GM18858 (cell line): ENCODE results near the gene NEK10.
"Not testable (repeated sequence)": the region's sequence is repeated elsewhere in the genome, so short reads cannot be mapped to it uniquely, and the experiment has no call there.

Experiments
- ATAC-seq: cut with Tn5 transposase; IDR thresholded peaks from one replicate; pipeline ENCODE4 v1.9.1; 2021; ENCODE audit not compliant: unreplicated experiment

NEK10 gene

DNA sequence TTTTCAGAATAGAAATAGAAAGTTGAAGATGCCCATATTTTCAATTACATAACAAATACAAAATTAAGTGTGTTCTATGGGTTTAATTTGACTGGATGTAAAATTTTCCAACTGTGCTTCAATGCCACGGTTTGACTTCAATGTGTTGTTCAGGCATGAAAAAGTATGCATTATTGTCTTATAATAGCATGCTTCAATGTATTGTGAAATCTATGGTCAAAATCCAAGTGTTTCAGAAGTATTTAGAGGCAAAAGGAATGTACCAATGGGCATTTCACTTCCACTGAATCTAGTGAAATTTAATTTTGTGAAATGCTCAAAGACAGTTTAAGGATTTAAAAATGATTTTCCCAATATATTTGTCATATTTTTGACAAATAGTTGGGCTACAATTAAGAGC, 16.0 kb downstream of the NEK10 start:
- ATAC-seq, result no peak

DNA sequence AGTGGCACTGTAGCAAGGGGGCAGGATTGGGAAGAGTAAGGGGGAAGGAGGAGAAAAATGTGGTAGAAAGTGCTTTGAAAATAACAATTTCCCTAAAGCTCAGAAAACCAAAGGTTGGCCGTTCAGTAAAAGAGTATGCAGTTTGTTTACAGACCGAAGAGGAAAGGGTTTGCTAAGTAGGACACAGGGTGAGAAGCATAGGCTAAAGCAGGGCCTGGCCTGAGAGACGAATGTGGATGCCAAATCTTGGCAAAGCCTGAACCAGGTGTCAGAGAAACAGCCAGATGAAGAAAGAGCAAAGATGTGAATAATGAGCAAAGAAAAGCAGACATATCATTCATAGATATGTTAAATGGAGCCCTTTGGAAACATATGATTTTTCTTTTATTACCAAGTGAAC, 17.1 kb downstream of the NEK10 start:
- ATAC-seq, result no peak

DNA sequence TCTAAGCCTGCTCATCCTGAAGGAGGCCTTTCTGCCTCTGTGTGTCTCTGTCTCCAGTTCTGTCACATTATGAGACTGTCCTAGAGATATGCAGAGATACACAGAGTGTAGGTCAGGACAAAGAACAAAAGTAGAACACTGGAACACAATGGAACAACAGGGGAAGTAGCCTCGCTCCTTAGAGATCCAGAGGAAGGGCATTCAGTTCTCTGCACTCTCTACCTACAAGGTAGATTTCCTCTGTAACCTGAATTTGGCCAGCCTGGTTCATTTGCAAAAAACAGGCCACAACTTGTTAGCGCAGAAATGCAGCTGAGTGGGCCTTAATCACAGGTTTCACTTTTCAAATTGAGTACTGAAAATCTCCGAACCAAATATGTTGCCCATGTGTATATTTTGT, 19.4 kb downstream of the NEK10 start:
- ATAC-seq, result peak; percentile 60

DNA sequence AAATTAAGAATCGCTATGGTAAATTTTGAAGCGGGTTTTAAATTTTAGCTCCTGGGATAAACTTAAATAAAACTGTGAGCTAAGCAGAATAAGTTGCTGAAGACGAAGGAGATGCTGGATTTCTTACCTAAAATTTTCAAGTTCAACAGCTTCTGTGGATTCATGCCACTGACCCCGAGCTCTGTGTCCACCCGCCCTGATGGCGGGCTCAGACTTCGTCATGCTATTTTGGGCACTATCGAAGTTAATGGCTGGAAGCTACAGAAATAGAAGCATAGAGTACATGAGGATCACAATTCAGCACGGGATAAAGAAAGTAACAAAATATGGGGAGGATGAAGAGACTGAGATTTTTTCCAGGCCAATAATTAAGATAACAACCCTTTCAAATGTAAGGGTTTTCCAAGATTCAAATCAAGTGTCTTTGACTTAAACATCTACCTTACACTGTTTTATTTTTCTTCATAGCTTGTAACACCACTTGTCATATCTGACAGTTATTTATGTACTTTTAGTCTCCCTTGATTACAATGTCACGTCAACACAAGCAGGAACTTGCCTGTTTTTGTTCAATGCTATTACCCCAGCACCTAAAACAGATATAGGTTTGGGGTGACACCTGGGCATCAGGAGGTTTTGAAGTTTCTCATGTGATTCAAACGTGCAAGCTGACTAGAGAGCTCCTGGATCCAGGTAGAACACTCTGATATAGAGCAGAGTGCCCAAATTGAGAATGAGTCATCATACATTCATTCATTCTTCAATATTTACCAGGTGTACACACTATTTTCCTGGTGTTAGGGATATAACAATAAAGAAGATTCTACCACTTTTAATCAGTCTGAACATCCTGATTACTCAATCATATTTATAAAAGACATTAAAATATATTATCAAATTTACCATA, 23.0 kb downstream of the NEK10 start:
- ATAC-seq, result no peak

DNA sequence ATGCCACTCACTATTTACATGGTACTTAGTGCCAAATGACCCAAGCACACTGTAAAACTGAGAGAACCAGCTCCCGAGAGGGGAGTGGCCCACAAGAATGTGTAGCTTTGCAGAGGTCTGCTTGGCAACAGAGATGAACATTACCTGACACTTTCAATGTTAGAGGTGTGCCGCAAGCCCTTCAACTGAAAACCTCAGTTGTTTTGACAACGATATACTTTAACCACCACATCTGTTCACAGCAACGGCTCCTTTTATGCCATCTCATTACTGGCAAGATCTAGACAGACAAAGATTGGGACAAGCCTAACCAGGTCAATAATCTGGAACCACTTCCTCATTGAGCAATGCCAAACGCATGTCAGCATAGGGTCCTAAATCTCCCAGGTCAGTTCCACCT, 23.7 kb downstream of the NEK10 start:
- no peak for ATAC-seq

DNA sequence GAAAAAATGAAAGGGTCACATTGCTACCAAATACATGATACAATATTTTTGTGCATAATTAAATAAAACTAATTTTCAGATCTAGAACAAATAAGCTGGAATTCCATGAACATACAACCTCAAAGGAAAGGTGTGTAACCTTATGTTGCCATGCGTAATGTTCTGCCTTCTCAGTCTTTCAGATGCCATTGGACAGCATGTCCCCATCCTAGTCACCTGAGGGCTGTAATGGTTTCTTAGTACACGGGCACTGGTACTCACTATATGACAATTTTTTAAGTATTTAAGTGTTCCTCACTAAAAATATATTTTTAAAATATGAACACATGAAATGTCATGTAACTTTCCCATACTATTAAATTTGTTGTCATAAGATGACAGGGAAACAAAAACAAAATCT, 24.1 kb downstream of the NEK10 start:
- no peak for ATAC-seq

DNA sequence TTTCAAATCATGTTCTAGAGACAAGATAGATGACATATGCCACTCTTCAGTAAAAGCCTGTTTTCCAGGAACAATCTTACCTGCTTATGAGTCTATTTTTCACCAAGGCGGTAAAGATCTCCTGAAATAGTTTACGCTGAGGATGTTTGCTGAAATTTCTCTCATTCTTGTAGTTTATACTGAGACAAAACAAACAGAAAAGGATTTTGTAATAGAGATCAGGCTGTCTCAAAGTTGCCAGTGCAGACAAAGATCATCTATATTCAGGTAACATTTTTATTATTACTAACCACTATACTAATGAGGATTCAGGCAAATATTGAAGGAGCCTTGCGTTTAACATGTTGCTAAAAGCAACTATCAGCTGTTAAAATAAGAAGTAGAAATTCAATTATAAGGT, 25.0 kb downstream of the NEK10 start:
- ATAC-seq, result no peak

DNA sequence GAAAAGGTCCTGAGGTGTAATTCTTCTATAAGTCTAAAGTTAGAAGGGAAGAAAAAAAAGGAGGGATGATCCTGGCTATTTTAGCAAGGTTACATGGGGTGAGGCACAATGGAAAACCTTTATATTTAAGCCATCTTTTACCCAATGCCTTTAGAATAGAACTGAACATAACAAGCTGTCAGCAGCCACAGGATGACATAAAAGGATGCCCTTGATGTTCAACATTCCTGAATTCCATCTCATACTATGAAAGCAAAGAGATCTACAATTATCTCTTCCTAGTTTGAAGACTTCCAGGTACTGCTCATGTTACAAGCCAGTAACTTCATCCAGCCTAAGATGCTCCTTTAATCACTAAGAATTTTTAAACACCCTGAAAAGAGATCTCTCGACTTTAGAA, 26.9 kb downstream of the NEK10 start:
- no peak for ATAC-seq

DNA sequence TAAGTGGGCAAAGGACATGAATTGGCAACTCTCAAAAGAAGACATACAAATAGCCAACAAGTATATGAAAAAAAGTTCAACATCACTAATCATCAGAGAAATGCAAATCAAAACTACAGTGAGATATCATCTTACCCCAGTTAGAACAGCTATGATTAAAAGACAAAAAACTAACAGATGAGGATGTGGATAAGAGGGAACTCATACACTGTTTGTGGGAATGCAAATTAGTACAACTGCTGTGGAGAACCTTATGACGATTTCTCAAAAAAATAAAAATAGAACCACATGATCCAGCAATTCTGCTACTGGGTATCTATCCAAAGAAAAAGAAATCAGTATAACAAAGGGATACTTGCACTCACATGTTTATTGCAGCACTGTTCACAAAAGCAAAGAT, 28.6 kb downstream of the NEK10 start:
- peak; percentile 85 for ATAC-seq

DNA sequence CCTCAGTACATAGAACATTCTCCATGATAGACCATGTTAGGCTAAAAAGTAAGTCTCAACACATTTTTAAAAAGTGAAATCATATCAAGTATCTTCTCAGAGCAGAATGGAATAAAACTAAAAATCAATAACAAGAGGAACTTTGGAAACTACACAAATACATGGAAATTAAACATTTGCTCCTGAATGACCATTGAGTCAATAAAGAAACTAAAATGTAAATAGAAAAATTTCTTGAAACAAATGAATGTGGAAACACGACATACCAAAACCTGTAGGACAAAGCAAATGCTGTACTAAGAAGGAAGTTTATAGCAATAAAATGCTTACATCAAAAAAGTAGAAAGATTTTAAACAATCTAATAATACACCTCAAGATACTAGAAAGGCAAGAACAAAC, 33.6 kb downstream of the NEK10 start:
- no peak for ATAC-seq

DNA sequence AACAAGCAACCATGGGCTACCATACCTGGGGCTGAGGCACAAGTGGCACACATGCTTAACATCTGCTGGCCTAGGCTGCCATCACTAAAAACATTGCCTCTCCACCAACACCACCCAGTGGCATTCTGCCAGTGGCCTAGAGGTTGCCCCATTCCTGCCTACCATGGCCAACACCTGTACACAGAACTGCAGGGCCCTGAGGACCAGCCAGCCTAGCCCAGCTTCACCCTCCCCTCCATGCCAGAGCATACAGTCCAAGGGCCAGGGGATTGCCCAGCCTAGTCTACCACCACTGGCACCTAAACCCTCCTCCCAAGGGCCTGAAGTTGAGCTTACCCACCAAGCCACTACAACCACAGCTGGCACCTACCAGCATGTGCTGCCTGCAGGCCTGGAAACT, 35.3 kb downstream of the NEK10 start:
- no peak for ATAC-seq

DNA sequence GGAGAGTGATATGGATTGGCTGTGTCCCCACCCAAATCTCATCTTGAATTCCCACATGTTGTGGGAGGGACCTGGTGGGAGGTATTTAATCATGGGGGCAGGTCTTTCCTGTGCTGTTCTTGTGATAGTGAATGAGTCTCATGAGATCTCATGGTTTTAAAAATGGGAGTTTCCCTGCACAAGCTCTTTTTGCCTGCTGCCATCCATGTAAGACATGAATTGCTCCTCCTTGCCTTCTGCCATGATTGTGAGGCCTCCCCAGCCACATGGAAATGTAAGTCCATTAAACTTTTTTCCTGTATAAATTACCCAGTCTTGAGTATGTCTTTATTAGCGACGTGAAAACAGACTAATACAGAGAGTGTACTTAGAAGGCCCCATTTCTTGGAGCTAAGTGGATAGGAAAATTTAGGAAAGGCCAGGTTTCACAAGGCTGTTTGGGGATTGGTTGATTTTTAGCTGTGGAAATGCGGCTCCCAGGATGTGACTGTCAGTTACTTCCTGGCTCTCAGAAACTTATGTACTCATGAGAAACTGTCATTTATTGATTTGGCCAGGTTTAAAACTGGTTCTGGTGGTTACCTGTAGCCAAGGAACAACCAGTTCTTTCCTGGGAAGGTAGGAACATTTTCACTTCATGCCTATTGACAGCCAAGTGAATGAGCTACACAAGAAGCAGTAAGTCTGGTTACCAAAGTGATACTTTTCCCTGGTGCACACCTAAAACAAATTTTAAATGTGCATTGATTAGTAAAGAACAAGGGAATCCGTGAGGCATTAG, 40.0 kb downstream of the NEK10 start:
- not testable (repeated sequence) for ATAC-seq

DNA sequence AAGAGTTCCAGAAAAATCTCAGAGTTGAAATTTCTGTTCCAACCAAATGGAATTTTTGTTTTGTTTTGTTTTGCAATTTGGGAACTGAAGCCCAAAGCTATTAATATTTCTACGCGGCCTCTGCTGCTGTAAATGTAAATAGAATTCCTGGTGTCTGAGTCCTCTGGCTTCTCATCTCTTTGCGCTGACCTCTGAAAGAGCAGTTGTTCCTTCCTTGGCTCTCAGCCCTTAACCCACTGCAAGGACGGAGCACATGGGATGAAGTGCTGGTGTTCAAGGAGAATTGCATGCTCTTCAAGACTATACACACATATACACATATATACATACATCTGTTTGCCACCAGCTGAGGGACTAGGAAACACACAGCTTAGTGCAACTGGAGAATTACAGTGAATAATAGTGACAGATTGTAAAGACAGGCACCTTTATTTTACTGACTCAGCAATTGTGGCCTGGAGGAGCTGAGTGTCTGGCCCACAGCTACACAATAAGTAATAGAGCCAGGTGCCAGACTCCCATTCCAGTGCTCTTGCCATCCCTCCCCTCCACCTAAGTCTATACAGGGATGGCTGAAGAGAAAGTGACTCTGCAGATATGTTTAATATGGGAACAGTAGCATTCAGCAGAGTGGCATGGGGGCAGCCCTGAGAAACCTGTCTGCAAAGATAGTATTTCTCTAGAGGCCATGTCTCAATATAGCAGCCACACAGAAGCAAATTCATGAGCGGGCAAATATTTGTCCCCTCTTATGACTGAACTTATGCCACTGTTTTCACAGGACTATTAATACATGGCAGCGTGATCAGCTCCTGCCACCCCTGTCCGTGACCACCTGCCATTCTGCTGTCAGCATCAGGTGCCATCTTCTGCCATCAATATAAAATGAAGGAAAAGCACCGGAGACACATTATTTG, 42.3 kb downstream of the NEK10 start:
- ATAC-seq, result no peak

DNA sequence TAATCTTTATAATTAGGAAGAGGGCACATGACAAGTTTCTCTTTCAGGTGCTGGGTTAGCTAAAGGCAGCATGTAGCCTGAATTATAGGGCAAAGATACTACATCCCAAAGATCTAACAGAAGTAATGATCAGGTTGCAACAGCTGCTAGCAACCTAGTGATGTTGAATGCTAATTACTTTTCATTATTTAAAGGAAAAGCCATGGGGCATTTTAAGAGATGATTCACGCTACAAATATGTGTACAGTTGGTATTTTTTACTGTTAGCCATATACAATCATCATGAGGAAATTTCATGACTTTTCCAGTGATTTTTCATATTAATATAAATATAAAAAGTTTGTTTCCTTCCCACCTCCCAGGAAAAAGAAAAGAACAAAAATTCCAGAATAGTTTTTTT, 43.0 kb downstream of the NEK10 start:
- no peak for ATAC-seq

DNA sequence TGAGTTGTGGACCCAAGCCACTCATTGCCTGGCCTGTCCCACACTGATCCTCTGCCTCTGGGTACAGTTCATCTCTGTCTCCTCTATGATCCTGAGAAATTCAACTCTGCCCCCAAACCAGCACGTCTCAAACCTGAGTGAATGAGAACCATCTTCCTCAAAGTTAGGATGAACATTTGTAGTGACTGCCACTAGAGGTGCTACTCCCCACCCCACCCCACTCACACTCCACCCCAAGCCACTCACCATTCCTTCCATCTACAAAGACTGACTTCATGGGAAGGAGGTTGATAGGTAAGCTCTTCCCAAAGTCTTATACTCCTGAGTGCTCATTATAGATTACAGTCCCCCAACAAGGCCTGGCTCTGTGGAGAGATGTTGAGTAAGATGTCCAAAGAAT, 43.8 kb downstream of the NEK10 start:
- ATAC-seq, result no peak

DNA sequence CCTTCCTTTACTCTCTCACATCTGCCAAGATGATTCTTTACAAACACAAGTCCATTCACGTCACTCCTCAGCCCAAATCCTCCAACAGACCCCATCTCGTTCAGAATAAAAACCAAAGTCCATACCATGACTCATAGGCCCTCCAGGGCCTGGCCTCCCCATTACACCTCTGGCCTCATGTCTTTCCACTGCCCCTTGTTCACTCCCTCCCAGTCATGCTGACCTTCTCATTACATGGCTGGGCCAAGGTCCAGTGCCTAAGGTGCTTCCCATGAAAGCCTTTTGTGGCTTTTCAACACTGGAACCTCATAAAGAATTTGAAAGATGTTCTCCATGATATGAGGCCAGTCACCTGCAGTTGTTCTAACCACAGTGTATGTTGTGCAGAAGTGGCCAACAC, 44.5 kb downstream of the NEK10 start:
- no peak for ATAC-seq

DNA sequence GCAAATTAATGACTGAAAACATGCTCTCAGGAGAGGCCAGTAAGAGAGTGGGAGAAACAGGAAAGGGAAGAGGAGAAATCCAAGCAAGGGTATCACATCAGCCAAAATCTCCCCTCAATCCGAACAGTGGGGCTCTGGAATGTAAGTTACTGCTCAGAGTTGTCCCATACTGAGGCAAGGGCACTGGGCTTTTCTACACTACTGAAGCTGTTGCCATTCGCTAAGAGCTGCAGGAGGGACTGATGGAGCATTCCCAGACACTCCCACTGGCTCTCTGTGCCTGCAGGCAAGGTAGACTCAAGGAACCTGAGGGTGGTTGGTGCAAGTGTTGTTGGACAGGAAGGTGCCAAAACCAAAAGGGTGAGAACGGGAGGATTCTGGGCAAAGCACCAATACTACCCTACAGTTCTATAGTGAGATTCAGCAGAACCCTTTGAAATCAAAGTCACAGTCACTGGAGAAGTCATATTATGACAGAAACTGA, 46.1 kb downstream of the NEK10 start:
- ATAC-seq, result no peak

DNA sequence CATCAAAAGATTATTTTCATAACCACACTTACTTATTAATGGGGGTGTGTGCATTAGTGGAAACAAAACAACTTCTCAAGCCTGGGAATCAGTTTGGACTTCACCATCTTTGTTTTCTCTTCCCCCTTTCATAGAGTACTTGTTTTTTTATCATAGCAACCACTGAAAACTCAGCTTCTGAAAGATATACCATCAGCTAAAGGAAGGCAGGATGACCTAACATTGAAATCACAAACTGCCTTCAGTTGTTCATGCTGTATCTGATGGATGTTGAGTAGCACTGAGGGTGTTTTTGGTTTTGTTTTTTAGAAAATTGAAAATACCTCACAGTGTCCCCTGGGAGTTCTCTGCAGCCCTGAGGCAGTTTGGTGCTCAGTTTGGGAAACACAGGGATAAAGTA, 46.5 kb downstream of the NEK10 start:
- ATAC-seq, result no peak

DNA sequence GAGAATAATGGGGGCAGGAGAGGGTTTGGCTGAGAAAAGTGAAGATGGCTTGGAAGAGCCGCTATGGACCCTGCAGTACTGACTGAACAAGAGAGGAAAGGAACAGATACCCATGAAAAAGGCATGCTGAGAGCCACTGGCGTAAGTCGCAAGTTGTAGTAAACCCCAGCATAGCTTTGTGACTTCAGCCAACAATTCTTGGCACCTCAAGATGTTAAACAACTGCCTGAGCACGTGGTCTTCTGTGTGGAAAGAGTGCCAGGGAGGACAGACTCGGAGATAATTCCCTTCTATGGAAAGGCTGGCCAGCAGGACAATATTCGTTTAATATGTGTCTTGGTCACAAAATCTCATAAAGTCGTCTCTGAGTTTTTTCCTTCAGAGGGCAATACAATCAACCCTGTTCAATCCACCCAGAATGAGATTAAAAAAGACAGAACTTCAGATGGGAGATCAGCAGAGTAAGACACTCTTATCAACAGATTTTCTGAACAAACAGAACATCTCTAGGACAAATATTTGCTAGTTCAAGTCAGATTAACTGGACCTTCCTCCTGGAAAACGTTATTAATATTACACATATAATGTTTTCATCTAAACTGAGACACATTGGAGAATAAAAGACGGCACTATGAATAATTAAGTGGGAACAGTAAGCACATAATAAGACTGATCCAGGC, 49.2 kb downstream of the NEK10 start:
- no peak for ATAC-seq

DNA sequence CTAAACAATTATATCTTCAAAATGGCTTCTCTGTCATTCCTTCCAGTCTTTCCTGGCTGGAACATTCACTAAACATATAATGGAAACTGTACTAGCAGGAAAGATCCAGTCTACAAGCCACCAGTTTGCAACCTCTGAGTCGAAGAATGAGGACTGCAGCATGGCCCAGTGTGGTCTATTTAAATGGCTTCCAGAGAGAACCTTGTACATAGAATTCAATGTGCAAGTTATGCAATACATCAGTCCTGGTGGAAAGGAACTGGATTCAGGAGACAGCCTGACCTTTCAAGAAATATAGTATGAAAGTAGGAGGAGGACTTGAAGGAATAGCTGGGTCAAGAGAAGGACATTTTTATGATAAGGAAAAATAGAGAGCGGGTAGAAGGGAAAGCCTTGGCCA, 49.9 kb downstream of the NEK10 start:
- no peak for ATAC-seq

DNA sequence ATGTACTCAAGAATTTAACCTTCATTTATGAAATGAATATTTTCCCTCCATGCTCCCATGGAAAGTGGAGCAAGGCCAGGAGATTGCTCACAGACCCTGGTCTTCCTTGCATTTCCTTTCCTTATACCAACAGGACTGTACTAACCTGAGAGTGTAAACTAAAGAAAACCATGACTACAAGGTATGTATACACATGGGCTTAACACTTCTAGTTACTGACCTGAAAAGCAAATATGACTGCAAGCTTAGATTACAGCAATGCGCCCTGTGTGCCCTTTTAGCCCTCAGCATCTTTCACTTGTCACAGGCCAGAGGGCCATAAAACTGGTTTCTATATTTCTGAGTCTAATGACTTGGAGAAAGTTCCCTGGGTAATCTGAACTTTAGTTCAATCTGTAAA, 52.1 kb downstream of the NEK10 start:
- ATAC-seq, result no peak
